ENCODE data around the gene XAGE1A. TPM values are rescaled to one million over a fixed set of nuclear protein-coding genes. Genes with fewer than 3 reads are reported as not detected.
"Not testable (repeated sequence)": the region's sequence is repeated elsewhere in the genome, so short reads cannot be mapped to it uniquely, and the experiment has no call there.

Gene XAGE1A
- total RNA-seq: not detected in 3 replicates

GRCh38 chrX:52495545-52496418, at the start of gene XAGE1A:
TSS of gene XAGE1A (plus strand) at chrX:52495808. CDS start at chrX:52497362, 1,554 bp downstream.
- not testable (repeated sequence) for DNase-seq (ENCODE audit: low spot score in 2 of 2, unreplicated experiment in 2 of 2); H3K36me3 Mint-ChIP-seq

GRCh38 chrX:52452031-52452430, 43.6 kb upstream of the XAGE1A start:
- H3K4me1 Mint-ChIP-seq; H3K36me3 Mint-ChIP-seq; H3K4me3 Mint-ChIP-seq; H3K27ac Mint-ChIP-seq; DNase-seq (ENCODE audit: low spot score in 2 of 2, unreplicated experiment in 2 of 2); H3K27me3 Mint-ChIP-seq (ENCODE audit: low read depth); H3K9me3 Mint-ChIP-seq: not testable (repeated sequence)

More at GRCh38 chrX:52495545-52496418, at the start of gene XAGE1A:
- not testable (repeated sequence) for H3K4me1 Mint-ChIP-seq; H3K27me3 Mint-ChIP-seq (ENCODE audit: low read depth); H3K4me3 Mint-ChIP-seq; H3K9me3 Mint-ChIP-seq; H3K27ac Mint-ChIP-seq

- H3K36me3 Mint-ChIP-seq; H3K27ac Mint-ChIP-seq; DNase-seq (ENCODE audit: low spot score in 2 of 2, unreplicated experiment in 2 of 2); H3K27me3 Mint-ChIP-seq (ENCODE audit: low read depth); H3K9me3 Mint-ChIP-seq; H3K4me1 Mint-ChIP-seq; H3K4me3 Mint-ChIP-seq: not testable (repeated sequence)
Observed at GRCh38 chrX:52471301-52471700, 24.3 kb upstream of the XAGE1A start.

- H3K4me3 Mint-ChIP-seq; H3K27me3 Mint-ChIP-seq (ENCODE audit: low read depth); H3K36me3 Mint-ChIP-seq; DNase-seq (ENCODE audit: low spot score in 2 of 2, unreplicated experiment in 2 of 2); H3K9me3 Mint-ChIP-seq; H3K4me1 Mint-ChIP-seq; H3K27ac Mint-ChIP-seq: not testable (repeated sequence)
Observed at GRCh38 chrX:52496419-52496772, 788 bp downstream of the XAGE1A start.

GRCh38 chrX:52501362-52501761, 5.8 kb downstream of the XAGE1A start:
- peaks cover 10% of the 10 kb centered on the region for H3K9me3 Mint-ChIP-seq
- H3K27ac Mint-ChIP-seq; H3K36me3 Mint-ChIP-seq; H3K4me1 Mint-ChIP-seq; H3K4me3 Mint-ChIP-seq; H3K27me3 Mint-ChIP-seq (ENCODE audit: low read depth); DNase-seq (ENCODE audit: low spot score in 2 of 2, unreplicated experiment in 2 of 2): not testable (repeated sequence)

GRCh38 chrX:52504551-52504950, 8.9 kb downstream of the XAGE1A start:
- no peaks in the 10 kb centered on the region for H3K36me3 Mint-ChIP-seq
- H3K27me3 Mint-ChIP-seq (ENCODE audit: low read depth): peaks cover 3% of the 10 kb centered on the region
- peaks cover 30% of the 10 kb centered on the region for H3K9me3 Mint-ChIP-seq
- no peak overlapping the region for H3K27ac Mint-ChIP-seq
- TF ChIP-seq CTCF (IDR thresholded peaks at IDR 0.05; ENCODE audit: unreplicated experiment): no peak
- no peaks in the 10 kb centered on the region for H3K4me1 Mint-ChIP-seq
- DNase-seq (ENCODE audit: low spot score in 2 of 2, unreplicated experiment in 2 of 2): no peak
- H3K4me3 Mint-ChIP-seq: no peak overlapping the region

- no peaks in the 10 kb centered on the region for H3K36me3 Mint-ChIP-seq
- no peak overlapping the region for H3K27ac Mint-ChIP-seq
- no peaks in the 10 kb centered on the region for H3K4me1 Mint-ChIP-seq
- H3K27me3 Mint-ChIP-seq (ENCODE audit: low read depth): peaks cover 3% of the 10 kb centered on the region
- H3K4me3 Mint-ChIP-seq: no peak overlapping the region
- H3K9me3 Mint-ChIP-seq: peaks cover 28% of the 10 kb centered on the region
- TF ChIP-seq CTCF (IDR thresholded peaks at IDR 0.05; ENCODE audit: unreplicated experiment): no peak
- DNase-seq (ENCODE audit: low spot score in 2 of 2, unreplicated experiment in 2 of 2): no peak
Observed at GRCh38 chrX:52507331-52507730, 11.7 kb downstream of the XAGE1A start.

- peaks cover 26% of the 10 kb centered on the region for H3K9me3 Mint-ChIP-seq
- TF ChIP-seq CTCF (IDR thresholded peaks at IDR 0.05; ENCODE audit: unreplicated experiment): no peak
- H3K36me3 Mint-ChIP-seq: no peaks in the 10 kb centered on the region
- no peak overlapping the region for H3K4me3 Mint-ChIP-seq
- no peak overlapping the region for H3K27ac Mint-ChIP-seq
- peaks cover 3% of the 10 kb centered on the region for H3K27me3 Mint-ChIP-seq (ENCODE audit: low read depth)
- H3K4me1 Mint-ChIP-seq: no peaks in the 10 kb centered on the region
- no peak for DNase-seq (ENCODE audit: low spot score in 2 of 2, unreplicated experiment in 2 of 2)
Observed at GRCh38 chrX:52509916-52510315, 14.3 kb downstream of the XAGE1A start.

- peaks cover 21% of the 10 kb centered on the region for H3K9me3 Mint-ChIP-seq
- H3K36me3 Mint-ChIP-seq; H3K27me3 Mint-ChIP-seq (ENCODE audit: low read depth); H3K27ac Mint-ChIP-seq; H3K4me3 Mint-ChIP-seq; DNase-seq (ENCODE audit: low spot score in 2 of 2, unreplicated experiment in 2 of 2); H3K4me1 Mint-ChIP-seq: not testable (repeated sequence)
Observed at GRCh38 chrX:52511126-52511525, 15.5 kb downstream of the XAGE1A start.

- not testable (repeated sequence) for H3K36me3 Mint-ChIP-seq; H3K9me3 Mint-ChIP-seq; H3K27me3 Mint-ChIP-seq (ENCODE audit: low read depth); H3K4me1 Mint-ChIP-seq; DNase-seq (ENCODE audit: low spot score in 2 of 2, unreplicated experiment in 2 of 2); H3K4me3 Mint-ChIP-seq; H3K27ac Mint-ChIP-seq
Observed at GRCh38 chrX:52516110-52516986, 20.7 kb downstream of the XAGE1A start.

GRCh38 chrX:52516987-52517325, 21.3 kb downstream of the XAGE1A start, which contains the start of gene XAGE1B:
TSS of gene XAGE1B (minus strand) at chrX:52517063. CDS start at chrX:52515527, 1,536 bp downstream.
- H3K4me1 Mint-ChIP-seq; H3K9me3 Mint-ChIP-seq; H3K27ac Mint-ChIP-seq; H3K27me3 Mint-ChIP-seq (ENCODE audit: low read depth); DNase-seq (ENCODE audit: low spot score in 2 of 2, unreplicated experiment in 2 of 2); H3K4me3 Mint-ChIP-seq; H3K36me3 Mint-ChIP-seq: not testable (repeated sequence)

Measured in mesothelial cell of epicardium (in vitro differentiated cells).